Heart left ventricle (tissue), 16 donors: Measurements from ENCODE around the gene KRT80. TPM values are rescaled to one million over a fixed set of nuclear protein-coding genes. Genes with fewer than 3 reads are reported as not detected.

ENCODE experiments used
- ATAC-seq, 4 donors: fragments of 200-7000 bp; cut with Tn5 transposase; one replicate each; pipeline ENCODE4 v1.9.1; 2020 to 2022; ENCODE audit warnings: moderate library complexity in 4 of 4, mild to moderate bottlenecking in 3 of 4, moderate number of reproducible peaks in 1 of 4
- DNase-seq, 5 donors: peaks; one replicate each; pipeline ENCODE4 v3.0.0-alpha.2; 2020
- H3K27ac ChIP-seq, 12 donors: fragments of 200-600 bp; sonication (generic) in 4 of 12; one replicate each; pipeline versions ENCODE4 v1.5.0 to v1.8.0; 2016 to 2022; ENCODE audit warnings: mild to moderate bottlenecking in 2 of 12
- H3K27me3 ChIP-seq, 9 donors: fragments of 200-600 bp; sonication (generic) in 2 of 9; one replicate each; pipeline versions ENCODE4 v1.5.1 to v1.8.0; 2016 to 2022; ENCODE audit warnings: mild to moderate bottlenecking in 3 of 9
- H3K36me3 ChIP-seq, 9 donors: fragments of 200-600 bp; sonication (generic) in 2 of 9; one replicate each; pipeline versions ENCODE4 v1.5.0 to v1.8.0; 2018 to 2022; ENCODE audit warnings: mild to moderate bottlenecking in 2 of 9
- H3K4me1 ChIP-seq, 12 donors: fragments of 200-600 bp; sonication (generic) in 4 of 12; one replicate each; pipeline versions ENCODE4 v1.5.0 to v1.8.0; 2016 to 2022; ENCODE audit warnings: mild to moderate bottlenecking in 3 of 12
- H3K4me3 ChIP-seq, 12 donors: fragments of 200-600 bp; sonication (generic) in 4 of 12; one replicate each; pipeline versions ENCODE4 v1.5.0 to v1.8.0; 2017 to 2022; ENCODE audit warnings: mild to moderate bottlenecking in 9 of 12, moderate library complexity in 4 of 12
- H3K9me3 ChIP-seq, 12 donors: fragments of 200-600 bp; sonication (generic) in 4 of 12; one replicate each; pipeline versions ENCODE4 v1.5.0 to v1.8.0; 2016 to 2022; ENCODE audit warnings: mild to moderate bottlenecking in 1 of 12
- CTCF ChIP-seq, 12 donors: fragments of 200-600 bp; sonication (generic) in 4 of 12; IDR thresholded peaks; one replicate each; pipeline versions ENCODE4 v1.5.0 to v1.8.0; 2018 to 2022; ENCODE audit warnings: antibody characterized with exemption in 12 of 12, mild to moderate bottlenecking in 5 of 12
- POLR2A ChIP-seq, 2 donors: fragments of 450-650 bp; IDR thresholded peaks; one replicate each; pipeline ENCODE4 v1.6.1; 2017; ENCODE audit warnings: antibody characterized with exemption in 2 of 2, mild to moderate bottlenecking in 2 of 2, moderate library complexity in 2 of 2
- WGBS, 4 donors: extraction: QIAGEN DNeasy Blood & Tissue Kit in 2 of 4; methylation state at CpG; one replicate each; pipeline versions ENCODE4 v1.1.5 to v1.1.7; 2013 to 2018; 5-methylcytosine and 5-hydroxymethylcytosine counted together
- intact Hi-C, 10 donors: fragments of 100-400 bp; cut with DNase I; formaldehyde crosslinking; loops; one replicate each; pipeline versions ENCODE4 v1.11.1 to v1.14.2; 2022
- polyA plus RNA-seq, 2 donors: library from polyadenylated mRNA; stranded (reverse); fragments of 200-250 nt; gene quantifications; one replicate each; pipeline ENCODE4 v1.2.3, GENCODE V29; 2013
- total RNA-seq, 9 donors: library from RNA; depleted of rRNA in 2 of 9; stranded (reverse); fragments of >200 nt in 2 of 9; fragmentation: NEBNext Ultra II Directional in 3 of 9; extraction: Animal tissue kit (Norgen Biotek cat#: 25700) in 3 of 9; gene quantifications; one replicate each; pipeline versions ENCODE4 v1.1.0 to v1.2.4, GENCODE V29; 2016 to 2023
- donor health status: ischemic (EF 13 %, LVEDD 7.1; RV severe dilation, severe dysfunction).
- donor health status: healthy with polysubstance abuse.
- donor health status: DM: no; HTN: yes; CAD: no.
- donor health status: DM: no; HTN: no; CAD: no.
- donor health status: ischemic (EF 25% LVEDD 6.9; RV normal size, moderate dysfunction).
- donor health status: ischemic (EF 25% LVEDD 5.7; RV mildly dilated, moderate dysfunction).
- donor health status: healthy.
- donor health status: DM: yes; HTN: yes; CAD: no.
- donor health status: ischemic (EF 35%, LVEDD 5.7; RV mildly dilated, moderate dysfunction).
- donor health status: nonischemic (EF 11% LVEDD 7.7; RV severe dilation, severe dysfunction).
- donor health status: DM: yes; HTN: yes; CAD: no.
- donor health status: PGD.
- donor health status: ischemic (EF 29% LVEDD 5.4; RV normal size, mild dysfunction).
- donor health status: nonischemic (EF 23%, LVEDD 6.1; RV moderate dilation, normal function).

The KRT80 gene
- total and polyA plus RNA-seq, 11 donors = 0.08 to 1.2 (median 0.24) TPM; not detected in 2

DNA sequence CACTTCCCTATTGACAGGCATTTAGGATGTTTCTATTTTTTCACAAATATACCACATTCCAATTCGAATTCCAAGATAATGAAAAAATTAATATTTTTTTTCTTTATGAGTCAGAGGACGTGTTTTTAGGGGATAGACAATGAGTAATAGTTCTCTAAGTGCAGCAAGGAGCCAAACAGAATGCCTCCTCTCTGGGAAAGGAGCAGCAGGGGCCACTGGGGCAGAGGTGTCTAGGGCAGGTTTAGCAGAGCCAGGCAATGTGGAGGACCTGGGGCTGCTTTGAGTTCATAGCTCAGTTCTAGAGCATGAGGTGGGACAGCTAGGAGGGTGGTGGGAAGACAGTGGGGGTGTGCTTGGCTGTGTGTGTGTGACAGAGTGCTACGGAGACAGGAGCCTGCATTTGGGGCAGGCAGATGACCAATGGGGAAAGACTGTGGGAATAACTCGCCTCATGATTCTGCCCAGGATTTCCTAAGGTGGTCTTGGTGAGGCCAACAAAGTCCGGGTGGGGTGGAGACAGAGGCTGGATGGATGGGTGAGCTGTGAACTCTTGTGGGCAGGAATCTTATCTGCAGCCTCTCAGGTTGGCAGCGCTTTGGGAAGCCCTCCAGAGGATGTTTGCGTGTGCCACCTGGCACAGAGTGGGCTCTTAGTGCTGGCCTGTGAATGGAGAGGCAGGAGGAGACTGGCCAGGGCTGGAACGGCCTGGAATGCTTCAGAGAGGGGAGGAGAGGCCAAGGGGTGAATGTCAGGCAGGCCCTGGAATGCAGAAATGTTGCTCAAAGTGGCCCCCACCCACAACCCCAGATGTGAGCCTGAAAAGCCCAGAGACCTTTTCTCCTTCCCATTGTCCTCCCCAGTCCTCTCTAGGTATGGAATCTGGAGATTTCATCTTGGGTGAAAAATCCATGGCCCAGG, 38.8 kb upstream of the KRT80 start:
- TF ChIP-seq POLR2A (IDR thresholded peaks at IDR 0.05) (no peak), CTCF (IDR thresholded peaks at IDR 0.05) (no peak)
- Histone ChIP-seq H3K9me3 (no peaks in the 10 kb centered on the region), H3K36me3 (no peaks in the 10 kb centered on the region), H3K27me3 (peaks cover 10 to 35% (median 22%) of the 10 kb centered on the region in 9 donors), H3K4me1 (peaks cover 0 to 43% (median 17%) of the 10 kb centered on the region in 12 donors), H3K27ac (peak overlapping the region in 1 of 12 donors; percentile 5), H3K4me3 (no peak overlapping the region)
- ATAC-seq (peak; percentile 82 to 90 (median 86)), DNase-seq (peak in 3 of 5 donors; percentile 25 to 68 (median 65))
- WGBS, 4 donors = 53 to 58% (median 56%) methylated on average over 8 of the region's 8 CpGs
- intact Hi-C loops = no loop called here

DNA sequence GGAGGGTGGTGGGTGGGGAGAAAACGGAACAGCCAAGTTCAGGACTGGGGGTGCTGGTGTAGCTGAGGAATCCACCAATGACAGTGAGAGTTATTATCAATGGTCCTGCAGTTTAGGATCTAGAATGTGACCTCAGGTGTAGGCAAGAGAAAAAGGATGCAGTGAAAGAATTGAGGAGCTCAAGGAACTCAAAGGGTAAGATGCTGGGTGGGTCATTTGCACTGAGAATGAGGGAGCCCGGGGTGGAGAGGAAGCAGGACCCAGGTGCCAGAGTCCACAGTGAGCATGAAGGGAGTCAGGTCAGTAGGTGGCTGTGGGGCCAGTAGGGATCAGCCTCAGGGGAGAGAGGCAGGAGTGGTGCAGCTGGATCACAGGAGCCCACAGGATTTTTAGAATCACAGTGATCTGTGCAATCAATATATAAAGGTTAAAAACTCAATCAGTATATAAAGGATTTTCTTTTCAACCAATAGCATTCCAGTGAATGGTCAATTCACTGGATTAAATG, 38.1 kb upstream of the KRT80 start:
- WGBS, 4 donors = 75 to 89% (median 83%) methylated on average over 2 of the region's 2 CpGs
- Histone ChIP-seq H3K4me3 (no peak overlapping the region), H3K9me3 (no peaks in the 10 kb centered on the region), H3K36me3 (no peaks in the 10 kb centered on the region), H3K4me1 (peaks cover 0 to 37% (median 17%) of the 10 kb centered on the region in 12 donors), H3K27me3 (peaks cover 10 to 30% (median 22%) of the 10 kb centered on the region in 9 donors), H3K27ac (no peak overlapping the region)
- ATAC-seq (no peak), DNase-seq (peak in 1 of 5 donors; percentile 4)
- intact Hi-C loops = loop anchor here in 1 of 10 donors (10.0 kb wide), 1 partner anchor 45 kb away; the partner anchor contains the start of gene KRT86
- TF ChIP-seq POLR2A (IDR thresholded peaks at IDR 0.05) (no peak), CTCF (IDR thresholded peaks at IDR 0.05) (no peak)

DNA sequence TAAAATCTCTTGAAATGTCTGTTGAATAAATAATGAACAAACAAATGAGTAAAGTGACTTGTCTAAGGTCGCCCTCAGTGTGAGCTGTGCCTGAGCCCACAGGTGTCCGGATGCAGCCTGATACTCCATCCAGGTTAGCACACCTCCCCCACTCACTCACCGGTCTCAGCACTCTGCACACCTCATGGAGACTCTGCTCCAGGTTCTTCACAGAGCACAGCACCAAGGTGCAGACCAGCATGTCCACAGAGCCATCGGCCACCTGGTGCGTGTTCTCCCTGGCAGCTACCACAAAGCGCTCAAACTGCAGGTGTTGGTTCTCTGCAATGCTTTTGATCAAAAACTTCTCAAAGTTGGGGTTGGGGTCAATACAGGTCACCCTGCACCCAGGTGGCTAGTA, 37.1 kb upstream of the KRT80 start:
- ATAC-seq (no peak), DNase-seq (peak in 1 of 5 donors; percentile 60)
- Histone ChIP-seq H3K4me3 (no peak overlapping the region), H3K27ac (no peak overlapping the region), H3K27me3 (peaks cover 7 to 26% (median 19%) of the 10 kb centered on the region in 9 donors), H3K9me3 (no peaks in the 10 kb centered on the region), H3K36me3 (no peaks in the 10 kb centered on the region), H3K4me1 (peaks cover 0 to 34% (median 17%) of the 10 kb centered on the region in 12 donors)
- no peak for TF ChIP-seq POLR2A (IDR thresholded peaks at IDR 0.05)
- TF ChIP-seq CTCF (IDR thresholded peaks at IDR 0.05) = no peak
- 90 to 98% (median 94%) methylated on average over 6 of the region's 6 CpGs for WGBS, 4 donors
- intact Hi-C loops = loop anchor here in 1 of 10 donors (10.0 kb wide), 1 partner anchor 46 kb away; the partner anchor contains the start of gene KRT86

DNA sequence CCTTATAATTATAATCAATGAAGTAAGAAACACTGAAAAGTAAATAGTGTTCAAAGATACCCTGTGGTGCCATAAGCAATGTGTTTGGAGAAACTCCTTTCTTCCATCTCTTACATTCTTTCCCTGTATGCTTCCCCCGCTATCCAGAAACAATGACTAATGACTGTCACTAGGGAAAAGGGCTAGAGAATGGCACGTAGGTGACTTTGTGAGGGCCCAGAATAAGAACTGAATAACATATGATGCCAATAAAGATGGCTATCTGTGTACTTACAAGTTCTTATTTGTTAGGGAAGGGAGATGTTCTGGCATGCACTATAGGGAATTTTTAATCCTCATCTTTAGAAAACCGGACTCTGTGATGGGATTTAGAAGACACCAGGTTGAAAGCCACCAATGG, 36.6 kb upstream of the KRT80 start:
- Histone ChIP-seq H3K4me1 (peaks cover 0 to 29% (median 15%) of the 10 kb centered on the region in 12 donors), H3K9me3 (no peaks in the 10 kb centered on the region), H3K36me3 (no peaks in the 10 kb centered on the region), H3K4me3 (no peak overlapping the region), H3K27ac (no peak overlapping the region), H3K27me3 (peaks cover 3 to 22% (median 13%) of the 10 kb centered on the region in 9 donors)
- TF ChIP-seq CTCF (IDR thresholded peaks at IDR 0.05) (no peak), POLR2A (IDR thresholded peaks at IDR 0.05) (no peak)
- 46 to 82% (median 58%) methylated on average over 3 of the region's 3 CpGs for WGBS, 4 donors
- no peak for ATAC-seq
- no peak for DNase-seq
- intact Hi-C loops = loop anchor here in 1 of 10 donors (10.0 kb wide), 1 partner anchor 46 kb away; the partner anchor contains the start of gene KRT86
